ENCODE results near the gene CENPW. TPM values are rescaled to one million over a fixed set of nuclear protein-coding genes. Genes with fewer than 3 reads are reported as not detected.

CENPW gene
- total and polyA plus RNA-seq, 2 of the 4 experiments (the other 2 are of a cell fraction): 8.2 to 19.3 TPM

- Histone ChIP-seq H3K23ac (ENCODE audit: low read depth, low read length) (no peak overlapping the region), H3K27ac (ENCODE audit: insufficient read depth, low read length) (no peak overlapping the region), H4K5ac (ENCODE audit: low read depth, low read length) (no peak overlapping the region), H3K36me3 (ENCODE audit: control insufficient read depth, insufficient read depth, low read length) (no peaks in the 10 kb centered on the region), H2BK120ac (ENCODE audit: low read depth, low read length) (no peak overlapping the region), H2BK5ac (ENCODE audit: low read depth, low read length, poor library complexity, severe bottlenecking) (no peak overlapping the region), H3K27me3 (ENCODE audit: control insufficient read depth, insufficient read depth, low read length) (no peaks in the 10 kb centered on the region), H2AK9ac (replicated peaks; ENCODE audit: low read depth, low read length, poor library complexity) (no peak overlapping the region), H3K4me1 (ENCODE audit: control insufficient read depth, insufficient read depth, low read length) (no peaks in the 10 kb centered on the region), H2BK15ac (ENCODE audit: low read depth, low read length) (no peak overlapping the region), H2AFZ (replicated peaks; ENCODE audit: low read length, poor library complexity) (no peak overlapping the region), H3K4me2 (ENCODE audit: low read depth, low read length) (no peak overlapping the region), H4K20me1 (ENCODE audit: insufficient read depth, low read length) (no peaks in the 10 kb centered on the region), H3K4ac (ENCODE audit: low read depth, low read length) (no peak overlapping the region), H3K4me3 (ENCODE audit: insufficient read depth, low read depth, low read length) (no peak overlapping the region), H3K9me3 (ENCODE audit: control insufficient read depth, insufficient read depth, low read length) (no peaks in the 10 kb centered on the region), H4K91ac (ENCODE audit: insufficient read depth, low read depth, low read length) (no peak overlapping the region), H2BK20ac (ENCODE audit: low read depth, low read length) (no peak overlapping the region), H3K14ac (replicated peaks; ENCODE audit: low read depth, low read length) (no peak overlapping the region), H3K56ac (ENCODE audit: extremely low read depth, insufficient read depth, low read length) (no peak overlapping the region), H3K79me1 (ENCODE audit: low read depth in 1 of 2, low read length in 2 of 2) (no peaks in the 10 kb centered on the region), H3K18ac (ENCODE audit: low read depth, low read length) (no peak overlapping the region), H2AK5ac (ENCODE audit: low read depth, low read length) (no peak overlapping the region), H3K9ac (ENCODE audit: low read depth, low read length) (no peak overlapping the region), H3K9me1 (ENCODE audit: insufficient read depth, low read length) (no peaks in the 10 kb centered on the region), H4K8ac (ENCODE audit: low read depth in 2 of 2, low read length in 2 of 2) (no peak overlapping the region)
- WGBS, 2 experiments (ENCODE audit: extremely low coverage in 2 of 2, insufficient read length in 1 of 2): no CpG with 5 or more reads among the region's 3 CpGs
- POLR2A ChIA-PET (ENCODE audit: unreplicated experiment): no interaction called here
- TF ChIP-seq RCOR1 (IDR thresholded peaks at IDR 0.05; ENCODE audit: insufficient replicate concordance, low read length) (no peak), MAZ (IDR thresholded peaks at IDR 0.05; ENCODE audit: borderline replicate concordance, low read depth, low read length) (no peak), RFX5 (IDR thresholded peaks at IDR 0.05; ENCODE audit: low read depth, low read length) (no peak), BHLHE40 (IDR thresholded peaks at IDR 0.05; ENCODE audit: low read depth, low read length) (no peak), FOS (IDR thresholded peaks at IDR 0.05; ENCODE audit: low read depth, low read length) (no peak), NFE2L2 (IDR thresholded peaks at IDR 0.05; ENCODE audit: low read depth, low read length) (no peak), POLR2A (IDR thresholded peaks at IDR 0.05; ENCODE audit: low read depth, low read length) (no peak), MXI1 (IDR thresholded peaks at IDR 0.05; ENCODE audit: borderline replicate concordance, low read depth, low read length) (no peak), RAD21 (IDR thresholded peaks at IDR 0.05; ENCODE audit: low read length) (no peak), CHD1 (IDR thresholded peaks at IDR 0.05; ENCODE audit: low read depth, low read length) (no peak), MAFK (IDR thresholded peaks at IDR 0.05; ENCODE audit: low read depth, low read length) (no peak), SMC3 (IDR thresholded peaks at IDR 0.05; ENCODE audit: low read depth, low read length) (no peak), CEBPB (IDR thresholded peaks at IDR 0.05; ENCODE audit: low read depth, low read length) (no peak), ELK1 (IDR thresholded peaks at IDR 0.05; ENCODE audit: borderline replicate concordance, low read depth, low read length) (no peak)
- TF ChIP-seq, protein P1, sequence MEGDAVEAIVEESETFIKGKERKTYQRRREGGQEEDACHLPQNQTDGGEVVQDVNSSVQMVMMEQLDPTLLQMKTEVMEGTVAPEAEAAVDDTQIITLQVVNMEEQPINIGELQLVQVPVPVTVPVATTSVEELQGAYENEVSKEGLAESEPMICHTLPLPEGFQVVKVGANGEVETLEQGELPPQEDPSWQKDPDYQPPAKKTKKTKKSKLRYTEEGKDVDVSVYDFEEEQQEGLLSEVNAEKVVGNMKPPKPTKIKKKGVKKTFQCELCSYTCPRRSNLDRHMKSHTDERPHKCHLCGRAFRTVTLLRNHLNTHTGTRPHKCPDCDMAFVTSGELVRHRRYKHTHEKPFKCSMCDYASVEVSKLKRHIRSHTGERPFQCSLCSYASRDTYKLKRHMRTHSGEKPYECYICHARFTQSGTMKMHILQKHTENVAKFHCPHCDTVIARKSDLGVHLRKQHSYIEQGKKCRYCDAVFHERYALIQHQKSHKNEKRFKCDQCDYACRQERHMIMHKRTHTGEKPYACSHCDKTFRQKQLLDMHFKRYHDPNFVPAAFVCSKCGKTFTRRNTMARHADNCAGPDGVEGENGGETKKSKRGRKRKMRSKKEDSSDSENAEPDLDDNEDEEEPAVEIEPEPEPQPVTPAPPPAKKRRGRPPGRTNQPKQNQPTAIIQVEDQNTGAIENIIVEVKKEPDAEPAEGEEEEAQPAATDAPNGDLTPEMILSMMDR (conservative IDR thresholded peaks at IDR 0.05; ENCODE audit: low read depth, low read length): no peak
- TF ChIP-seq, protein P2, sequence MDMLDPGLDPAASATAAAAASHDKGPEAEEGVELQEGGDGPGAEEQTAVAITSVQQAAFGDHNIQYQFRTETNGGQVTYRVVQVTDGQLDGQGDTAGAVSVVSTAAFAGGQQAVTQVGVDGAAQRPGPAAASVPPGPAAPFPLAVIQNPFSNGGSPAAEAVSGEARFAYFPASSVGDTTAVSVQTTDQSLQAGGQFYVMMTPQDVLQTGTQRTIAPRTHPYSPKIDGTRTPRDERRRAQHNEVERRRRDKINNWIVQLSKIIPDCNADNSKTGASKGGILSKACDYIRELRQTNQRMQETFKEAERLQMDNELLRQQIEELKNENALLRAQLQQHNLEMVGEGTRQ (IDR thresholded peaks at IDR 0.05; ENCODE audit: low read depth, low read length): no peak
- no TSS peak for BruUV-seq (replicated peaks)
- CTCF ChIA-PET: no interaction called here
- dilution Hi-C loops (cut with HindIII; ENCODE audit: low sequenced_read_pairs, unreplicated experiment): no loop called here
- in situ Hi-C loops (cut with MboI; ENCODE audit: low sequenced_read_pairs): loop anchor here (25.0 kb wide), 1 partner anchor 298 kb away; no protein-coding TSS in a partner anchor
- ATAC-seq (ENCODE audit: low read depth) (no peak), DNase-seq (no peak)
- intact Hi-C loops (cut with micrococcal nuclease): loop anchor here (5.0 kb wide), 1 partner anchor 303 kb away; no protein-coding TSS in a partner anchor
These were observed 4.7 kb upstream of the CENPW start for GRCh38 chr6:126335210-126335609.

Measured in IMR-90 (cell line).